Endodermal cell (in vitro differentiated cells): ENCODE results near the gene GFM1. TPM values are rescaled to one million over a fixed set of nuclear protein-coding genes. Genes with fewer than 3 reads are reported as not detected.

Experiments
- DNase-seq: peaks from one replicate; pipeline ENCODE4 v3.0.0-alpha.2; 2017
- H3K27ac ChIP-seq: 2 replicates; pipeline ENCODE4 v1.5.1; 2013; ENCODE audit warnings: mild to moderate bottlenecking, low read depth, low read length, moderate library complexity
- H3K27me3 ChIP-seq: 2 replicates; pipeline ENCODE4 v1.6.1; 2013; ENCODE audit warnings: mild to moderate bottlenecking, low read length, moderate library complexity; ENCODE audit not compliant: insufficient read depth, control insufficient read depth, poor library complexity, severe bottlenecking
- H3K36me3 ChIP-seq: 2 replicates; pipeline ENCODE4 v1.7.0; 2013; ENCODE audit warnings: mild to moderate bottlenecking, low read length, moderate library complexity; ENCODE audit not compliant: control insufficient read depth, insufficient read depth
- H3K4me1 ChIP-seq: one replicate; pipeline ENCODE4 v1.7.0; 2013; ENCODE audit warnings: low read length; ENCODE audit not compliant: control insufficient read depth, insufficient read depth
- H3K4me3 ChIP-seq: 2 replicates; pipeline ENCODE4 v1.5.1; 2013; ENCODE audit warnings: mild to moderate bottlenecking, low read length, moderate library complexity
- H3K9ac ChIP-seq: 2 replicates; pipeline ENCODE4 v1.6.1; 2013; ENCODE audit warnings: mild to moderate bottlenecking, low read length, moderate library complexity; ENCODE audit not compliant: poor library complexity, severe bottlenecking; ENCODE audit errors: extremely low read depth
- H3K9me3 ChIP-seq: 2 replicates; pipeline ENCODE4 v1.6.1; 2013; ENCODE audit warnings: mild to moderate bottlenecking, low read length, moderate library complexity; ENCODE audit not compliant: control insufficient read depth
- H3K27ac Mint-ChIP-seq: 2 replicates; pipeline ENCODE4 v1.8.0; 2020; ENCODE audit warnings: mixed read lengths
- H3K27me3 Mint-ChIP-seq: 2 replicates; pipeline ENCODE4 v1.8.0; 2021; ENCODE audit warnings: mild to moderate bottlenecking, mixed read lengths; ENCODE audit not compliant: insufficient read depth
- H3K36me3 Mint-ChIP-seq: 2 replicates; pipeline ENCODE4 v1.8.0; 2020; ENCODE audit warnings: low read depth, mixed read lengths
- H3K4me1 Mint-ChIP-seq: 2 replicates; pipeline ENCODE4 v1.8.0; 2020; ENCODE audit warnings: mixed read lengths
- H3K4me3 Mint-ChIP-seq: 2 replicates; pipeline ENCODE4 v1.8.0; 2020; ENCODE audit warnings: mild to moderate bottlenecking, moderate library complexity, mixed read lengths
- H3K9me3 Mint-ChIP-seq: 2 replicates; pipeline ENCODE4 v1.8.0; 2020; ENCODE audit warnings: mild to moderate bottlenecking, mixed read lengths
- CTCF ChIP-seq: fragments of 200-600 bp; sonication (generic); conservative IDR thresholded peaks from 2 replicates; pipeline ENCODE4 v1.5.0; 2021; ENCODE audit warnings: antibody characterized with exemption, mild to moderate bottlenecking
- WGBS, 2 experiments: methylation state at CpG; one replicate each; pipeline versions ENCODE4 v1.1.5 to v1.1.7; 2013; ENCODE audit warnings: missing lambda C conversion rate in 2 of 2, mixed read lengths in 1 of 2; ENCODE audit not compliant: insufficient coverage in 1 of 2, insufficient read length in 1 of 2; 5-methylcytosine and 5-hydroxymethylcytosine counted together
- total RNA-seq, 2 donors: library from RNA; stranded (reverse); fragmentation: NEBNext Ultra II Directional in 1 of 2; extraction: Animal tissue kit (Norgen Biotek cat#: 25700) in 1 of 2; gene quantifications; 2 replicates in 1 of 2; 3 replicates in 1 of 2; pipeline ENCODE4 v1.2.1, GENCODE V29; 2021

Gene GFM1
- total RNA-seq, 2 donors from 2014 or later = 29.4 to 37.4 TPM

- no peaks in the 10 kb centered on the region for H3K4me1 Mint-ChIP-seq
- peaks cover 6% of the 10 kb centered on the region for H3K9me3 ChIP-seq
- no peak overlapping the region for H3K27ac Mint-ChIP-seq
- no peak overlapping the region for H3K9ac ChIP-seq
- H3K27me3 ChIP-seq = no peaks in the 10 kb centered on the region
- peaks cover 1% of the 10 kb centered on the region for H3K27me3 Mint-ChIP-seq
- peaks cover 7% of the 10 kb centered on the region for H3K9me3 Mint-ChIP-seq
- peaks cover 15% of the 10 kb centered on the region for H3K36me3 Mint-ChIP-seq
- DNase-seq = no peak
- no peak overlapping the region for H3K4me3 Mint-ChIP-seq
- no peak overlapping the region for H3K4me3 ChIP-seq
- no peaks in the 10 kb centered on the region for H3K36me3 ChIP-seq
- no peaks in the 10 kb centered on the region for H3K4me1 ChIP-seq
- H3K27ac ChIP-seq = no peak overlapping the region
- no peak for TF ChIP-seq CTCF
- 95 to 100% methylated on average over 1 to 3 of the region's 3 CpGs for WGBS, 2 experiments
These were observed 95.3 kb downstream of the GFM1 start for GRCh38 chr3:158739661-158740060.

Other genes starting within 250 kb of the GFM1 start
- 10 to 100 TPM; 19.3 to 43.8 TPM for gene MLF1, start 73.3 kb upstream of the GFM1 start, total RNA-seq
- gene LXN, start 28.1 kb downstream of the GFM1 start, total RNA-seq = 1 to 10 TPM; 8.8 to 10.0 TPM
- gene RARRES1, start 87.9 kb downstream of the GFM1 start, total RNA-seq = under 1 TPM; 0.58 to 0.95 TPM
- 10 to 100 TPM; 11.7 to 13.4 TPM for gene MFSD1, start 157.5 kb downstream of the GFM1 start, total RNA-seq